ENCODE measurements around the gene MATCAP1. TPM values are rescaled to one million over a fixed set of nuclear protein-coding genes. Genes with fewer than 3 reads are reported as not detected.
A peak's percentile ranks its signal among the peaks of the same experiment; 100 is the strongest.

The MATCAP1 gene
- total and polyA plus RNA-seq, 2 donors (not counting 1 experiment from before 2014, with no cell fraction given), result 6.2 to 8.9 TPM

- Histone ChIP-seq H2AFZ (ENCODE audit: insufficient read depth, low read depth, low read length, poor library complexity, severe bottlenecking) (peak within 1 kb of the TSS; percentile 78), H3K4me3 (ENCODE audit: control extremely low read depth in 1 of 5, extremely low read depth in 1 of 5, insufficient read depth in 1 of 5, low read depth in 2 of 5, low read length in 4 of 5) (peak within 1 kb of the TSS; percentile 54 to 98 (median 97)), H3K4me1 (ENCODE audit: control insufficient read depth in 2 of 2, insufficient read depth in 2 of 2, low read length in 2 of 2) (peaks cover 22 to 28% of the 10 kb centered on the region in 2 donors), H3K9me3 (ENCODE audit: control extremely low read depth in 1 of 3, control insufficient read depth in 2 of 3, insufficient read depth in 1 of 3, low read length in 2 of 3) (peaks cover 0 to 5% (median 0%) of the 10 kb centered on the region in 3 donors), H3K27ac (ENCODE audit: low read length in 2 of 2) (peak within 1 kb of the TSS; percentile 52 to 93), H3K4me2 (replicated peaks; ENCODE audit: low read depth, low read length, poor library complexity, severe bottlenecking) (peak within 1 kb of the TSS; percentile 97), H3K9ac (ENCODE audit: low read length) (peak within 1 kb of the TSS; percentile 94), H3K27me3 (replicated peaks in 1 of 4; ENCODE audit: control extremely low read depth in 1 of 4, control insufficient read depth in 3 of 4, insufficient read depth in 4 of 4, low read length in 3 of 4) (peaks cover 0 to 17% (median under 1%) of the 10 kb centered on the region in 4 experiments), H3K79me2 (ENCODE audit: control insufficient read depth, insufficient read depth, low read length) (peaks cover 43% of the 10 kb centered on the region), H4K20me1 (ENCODE audit: control insufficient read depth, insufficient read depth, low read length, poor library complexity, severe bottlenecking) (peaks cover 40% of the 10 kb centered on the region), H3K36me3 (replicated peaks in 1 of 2; ENCODE audit: control extremely low read depth in 1 of 2, control insufficient read depth in 1 of 2, extremely low read depth in 1 of 2, insufficient read depth in 2 of 2, low read length in 1 of 2) (peaks cover 0 to 35% of the 10 kb centered on the region in 2 experiments)
- Mint-ChIP-seq H3K4me1 (peaks cover 34% of the 10 kb centered on the region), H3K9me3 (ENCODE audit: insufficient read depth) (no peaks in the 10 kb centered on the region), H3K4me3 (peak within 1 kb of the TSS; percentile 92), H3K27me3 (peaks cover 2% of the 10 kb centered on the region), H3K27ac (peak within 1 kb of the TSS; percentile 92)
- TF ChIP-seq EZH2 (IDR thresholded peaks at IDR 0.05; ENCODE audit: borderline replicate concordance, insufficient read depth, low read depth, low read length, poor library complexity, severe bottlenecking), result no peak
- no peak for TF ChIP-seq CTCF (IDR thresholded peaks at IDR 0.05)
- intact Hi-C loops (cut with micrococcal nuclease), result loop anchor here (1.0 to 2.0 kb wide), 4 partner anchors 9 to 55 kb away; partner anchors contain the start of genes FHOD1, MATCAP1 and TMEM208
- ChIA-PET CTCF (interaction anchor here (0.6 kb wide), 1 partner anchor 709 kb away, joined by 3 read pairs; no protein-coding TSS in a partner anchor), POLR2A (interaction anchor here (0.6 to 2.2 kb wide), 2 partner anchors 26 to 34 kb away, joined by 3 to 4 read pairs; partner anchors contain the start of gene TMEM208)
- under 1% methylated on average over 54 of the region's 54 CpGs for WGBS (ENCODE audit: insufficient coverage)
- ATAC-seq (ENCODE audit: low read depth) (peak; percentile 96), DNase-seq (peak; percentile 93)
These were observed 8.4 kb upstream of the MATCAP1 start, which contains the start of gene E2F4 for GRCh38 chr16:67191995-67192681. Gene E2F4 (plus strand): TSS chr16:67192155. CDS start chr16:67192228, 73 bp downstream.

All from B cell (primary cell).